GM19438 (cell line): ENCODE data around the gene FKRP.

Experiments
- ATAC-seq: cut with Tn5 transposase; IDR thresholded peaks from one replicate; pipeline ENCODE4 v1.9.1; 2021; ENCODE audit warnings: low read depth; ENCODE audit not compliant: unreplicated experiment

The FKRP gene

GRCh38 chr19:46731007-46731501 lies 14.8 kb upstream of the FKRP start:
- no peak for ATAC-seq

GRCh38 chr19:46731584-46731983 lies 14.3 kb upstream of the FKRP start:
- ATAC-seq, result no peak

- no peak for ATAC-seq
Measured at GRCh38 chr19:46732172-46732938, 13.5 kb upstream of the FKRP start.

GRCh38 chr19:46732966-46733689 lies 12.7 kb upstream of the FKRP start:
- ATAC-seq, result no peak

- no peak for ATAC-seq
Measured at GRCh38 chr19:46733690-46734292, 12.1 kb upstream of the FKRP start.

GRCh38 chr19:46736531-46737297 lies 9.1 kb upstream of the FKRP start:
- ATAC-seq, result no peak

- ATAC-seq, result no peak
Measured at GRCh38 chr19:46737298-46737654, 8.6 kb upstream of the FKRP start.

- no peak for ATAC-seq
Measured at GRCh38 chr19:46737761-46738171, 8.1 kb upstream of the FKRP start.

- no peak for ATAC-seq
Measured at GRCh38 chr19:46739290-46739771, 6.5 kb upstream of the FKRP start.

- no peak for ATAC-seq
Measured at GRCh38 chr19:46741447-46741846, 4.4 kb upstream of the FKRP start.

- no peak for ATAC-seq
Measured at GRCh38 chr19:46742926-46743480, 2.9 kb upstream of the FKRP start.

- no peak for ATAC-seq
Measured at GRCh38 chr19:46744005-46744691, 1.7 kb upstream of the FKRP start.

- no peak for ATAC-seq
Measured at GRCh38 chr19:46745030-46745429, 827 bp upstream of the FKRP start.

GRCh38 chr19:46746281-46747057 lies 612 bp downstream of the FKRP start, which contains the start of gene STRN4:
Gene STRN4 (minus strand): TSS chr19:46746450. CDS start chr19:46746430, 20 bp downstream.
- no peak for ATAC-seq

- ATAC-seq, result no peak
Measured at GRCh38 chr19:46748325-46749109, 2.7 kb downstream of the FKRP start.

- no peak for ATAC-seq
Measured at GRCh38 chr19:46753420-46754155, 7.7 kb downstream of the FKRP start.

- ATAC-seq, result no peak
Measured at GRCh38 chr19:46755077-46755852, 9.4 kb downstream of the FKRP start.
